WTC11 (cell line): ENCODE data around the gene COL6A5.

ENCODE experiments used
- ZNF317 ChIP-seq: sonication (generic); formaldehyde crosslinking; IDR thresholded peaks from 2 replicates; pipeline ENCODE4 v1.8.1; 2023; ENCODE audit warnings: low read depth, mild to moderate bottlenecking, moderate library complexity, missing genetic modification reagents, borderline replicate concordance
- TF ChIP-seq, protein P1 (sequence below): fragments of 200-600 bp; IDR thresholded peaks from 2 replicates; pipeline ENCODE4 v1.8.0; 2022; ENCODE audit warnings: antibody characterized with exemption
- TF ChIP-seq, protein P2 (sequence below): sonication (generic); formaldehyde crosslinking; conservative IDR thresholded peaks from 2 replicates; pipeline ENCODE4 v1.8.1; 2022; ENCODE audit warnings: mild to moderate bottlenecking, missing genetic modification reagents
- TF ChIP-seq, protein P3 (sequence below): fragments of 250-450 bp; sonication (Bioruptor Pico); IDR thresholded peaks from 2 replicates; pipeline ENCODE4 v2.1.2; 2022; ENCODE audit warnings: mild to moderate bottlenecking, moderate library complexity

DNA sequence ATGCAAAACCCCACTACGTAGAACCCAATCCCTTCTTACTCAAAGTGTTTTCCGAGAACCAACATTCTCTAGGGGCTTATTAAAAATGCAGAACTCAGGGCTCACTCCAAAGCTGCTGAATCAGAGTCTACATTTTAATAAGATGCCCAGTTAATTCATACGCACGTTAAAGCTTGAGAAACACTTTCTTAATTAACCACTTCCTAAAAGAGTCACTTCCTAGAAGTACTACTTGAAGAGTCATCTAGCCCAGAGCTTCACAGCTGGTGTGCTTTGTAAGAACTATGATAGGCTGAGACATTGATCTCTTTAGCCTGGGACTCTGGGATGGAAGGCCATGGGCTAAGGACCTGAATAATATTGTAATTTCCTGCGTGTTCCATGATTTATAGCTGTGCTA, 9.0 kb downstream of the COL6A5 start:
- TF ChIP-seq, protein P1, sequence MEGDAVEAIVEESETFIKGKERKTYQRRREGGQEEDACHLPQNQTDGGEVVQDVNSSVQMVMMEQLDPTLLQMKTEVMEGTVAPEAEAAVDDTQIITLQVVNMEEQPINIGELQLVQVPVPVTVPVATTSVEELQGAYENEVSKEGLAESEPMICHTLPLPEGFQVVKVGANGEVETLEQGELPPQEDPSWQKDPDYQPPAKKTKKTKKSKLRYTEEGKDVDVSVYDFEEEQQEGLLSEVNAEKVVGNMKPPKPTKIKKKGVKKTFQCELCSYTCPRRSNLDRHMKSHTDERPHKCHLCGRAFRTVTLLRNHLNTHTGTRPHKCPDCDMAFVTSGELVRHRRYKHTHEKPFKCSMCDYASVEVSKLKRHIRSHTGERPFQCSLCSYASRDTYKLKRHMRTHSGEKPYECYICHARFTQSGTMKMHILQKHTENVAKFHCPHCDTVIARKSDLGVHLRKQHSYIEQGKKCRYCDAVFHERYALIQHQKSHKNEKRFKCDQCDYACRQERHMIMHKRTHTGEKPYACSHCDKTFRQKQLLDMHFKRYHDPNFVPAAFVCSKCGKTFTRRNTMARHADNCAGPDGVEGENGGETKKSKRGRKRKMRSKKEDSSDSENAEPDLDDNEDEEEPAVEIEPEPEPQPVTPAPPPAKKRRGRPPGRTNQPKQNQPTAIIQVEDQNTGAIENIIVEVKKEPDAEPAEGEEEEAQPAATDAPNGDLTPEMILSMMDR, result no peak
- no peak for TF ChIP-seq ZNF317 (CRISPR knock-in tag)
- TF ChIP-seq, protein P2, sequence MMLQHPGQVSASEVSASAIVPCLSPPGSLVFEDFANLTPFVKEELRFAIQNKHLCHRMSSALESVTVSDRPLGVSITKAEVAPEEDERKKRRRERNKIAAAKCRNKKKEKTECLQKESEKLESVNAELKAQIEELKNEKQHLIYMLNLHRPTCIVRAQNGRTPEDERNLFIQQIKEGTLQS (CRISPR knock-in tag), result no peak
- TF ChIP-seq, protein P3, sequence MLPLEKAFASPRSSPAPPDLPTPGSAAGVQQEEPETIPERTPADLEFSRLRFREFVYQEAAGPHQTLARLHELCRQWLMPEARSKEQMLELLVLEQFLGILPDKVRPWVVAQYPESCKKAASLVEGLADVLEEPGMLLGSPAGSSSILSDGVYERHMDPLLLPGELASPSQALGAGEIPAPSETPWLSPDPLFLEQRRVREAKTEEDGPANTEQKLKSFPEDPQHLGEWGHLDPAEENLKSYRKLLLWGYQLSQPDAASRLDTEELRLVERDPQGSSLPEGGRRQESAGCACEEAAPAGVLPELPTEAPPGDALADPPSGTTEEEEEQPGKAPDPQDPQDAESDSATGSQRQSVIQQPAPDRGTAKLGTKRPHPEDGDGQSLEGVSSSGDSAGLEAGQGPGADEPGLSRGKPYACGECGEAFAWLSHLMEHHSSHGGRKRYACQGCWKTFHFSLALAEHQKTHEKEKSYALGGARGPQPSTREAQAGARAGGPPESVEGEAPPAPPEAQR (CRISPR knock-in tag), result no peak
